ENCODE measurements around the gene SAFB.
"Not testable (repeated sequence)": the region's sequence is repeated elsewhere in the genome, so short reads cannot be mapped to it uniquely, and the experiment has no call there.

DNA sequence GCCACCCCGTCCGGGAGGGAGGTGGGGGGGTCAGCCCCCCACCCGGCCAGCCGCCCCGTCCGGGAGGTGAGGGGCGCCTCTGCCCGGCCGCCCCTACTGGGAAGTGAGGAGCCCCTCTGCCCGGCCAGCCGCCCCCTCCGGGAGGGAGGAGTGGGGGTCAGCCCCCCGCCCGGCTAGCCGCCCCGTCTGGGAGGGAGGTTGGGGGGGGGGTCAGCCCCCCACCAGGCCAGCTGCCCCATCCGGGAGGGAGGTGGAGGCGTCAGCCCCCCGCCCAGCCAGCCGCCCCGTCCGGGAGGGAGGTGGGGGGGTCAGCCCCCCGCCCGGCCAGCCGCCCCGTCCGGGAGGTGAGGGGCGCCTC is 79.1 kb downstream of the SAFB start:
- TF ChIP-seq, protein P1, sequence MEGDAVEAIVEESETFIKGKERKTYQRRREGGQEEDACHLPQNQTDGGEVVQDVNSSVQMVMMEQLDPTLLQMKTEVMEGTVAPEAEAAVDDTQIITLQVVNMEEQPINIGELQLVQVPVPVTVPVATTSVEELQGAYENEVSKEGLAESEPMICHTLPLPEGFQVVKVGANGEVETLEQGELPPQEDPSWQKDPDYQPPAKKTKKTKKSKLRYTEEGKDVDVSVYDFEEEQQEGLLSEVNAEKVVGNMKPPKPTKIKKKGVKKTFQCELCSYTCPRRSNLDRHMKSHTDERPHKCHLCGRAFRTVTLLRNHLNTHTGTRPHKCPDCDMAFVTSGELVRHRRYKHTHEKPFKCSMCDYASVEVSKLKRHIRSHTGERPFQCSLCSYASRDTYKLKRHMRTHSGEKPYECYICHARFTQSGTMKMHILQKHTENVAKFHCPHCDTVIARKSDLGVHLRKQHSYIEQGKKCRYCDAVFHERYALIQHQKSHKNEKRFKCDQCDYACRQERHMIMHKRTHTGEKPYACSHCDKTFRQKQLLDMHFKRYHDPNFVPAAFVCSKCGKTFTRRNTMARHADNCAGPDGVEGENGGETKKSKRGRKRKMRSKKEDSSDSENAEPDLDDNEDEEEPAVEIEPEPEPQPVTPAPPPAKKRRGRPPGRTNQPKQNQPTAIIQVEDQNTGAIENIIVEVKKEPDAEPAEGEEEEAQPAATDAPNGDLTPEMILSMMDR (IDR thresholded peaks at IDR 0.05 in 4 of 5, conservative IDR thresholded peaks at IDR 0.05 in 1 of 5) = not testable (repeated sequence)
- not testable (repeated sequence) for TF ChIP-seq POLR2A (IDR thresholded peaks at IDR 0.05)
